ENCODE results near the gene ADGRL3. TPM values are rescaled to one million over a fixed set of nuclear protein-coding genes. Genes with fewer than 3 reads are reported as not detected.

Gene ADGRL3
- total RNA-seq, 1 donor from 2014 or later = 3.0 TPM

GRCh38 chr4:61864286-61864685 is 664.2 kb downstream of the ADGRL3 start:
- intact Hi-C loops (cut with DNase I) = no loop called here
- no peak for DNase-seq
- no peak for ATAC-seq (ENCODE audit: poor library complexity)

- intact Hi-C loops (cut with DNase I) = no loop called here
- no peak for ATAC-seq (ENCODE audit: poor library complexity)
Measured at GRCh38 chr4:61866378-61867030, 666.4 kb downstream of the ADGRL3 start.

GRCh38 chr4:61872983-61873382 is 672.9 kb downstream of the ADGRL3 start:
- intact Hi-C loops (cut with DNase I) = no loop called here
- no peak for DNase-seq

More at GRCh38 chr4:61866378-61867030, 666.4 kb downstream of the ADGRL3 start:
- no peak for DNase-seq

GRCh38 chr4:61877266-61877665 is 677.1 kb downstream of the ADGRL3 start:
- intact Hi-C loops (cut with DNase I) = no loop called here
- DNase-seq (no peak), ATAC-seq (ENCODE audit: poor library complexity) (no peak)

More at GRCh38 chr4:61872983-61873382, 672.9 kb downstream of the ADGRL3 start:
- no peak for ATAC-seq (ENCODE audit: poor library complexity)

GRCh38 chr4:61877893-61878292 is 677.8 kb downstream of the ADGRL3 start:
- intact Hi-C loops (cut with DNase I) = no loop called here
- ATAC-seq (ENCODE audit: poor library complexity) = no peak

GRCh38 chr4:61882381-61882780 is 682.3 kb downstream of the ADGRL3 start:
- intact Hi-C loops (cut with DNase I) = no loop called here
- DNase-seq (no peak), ATAC-seq (ENCODE audit: poor library complexity) (no peak)

More at GRCh38 chr4:61877893-61878292, 677.8 kb downstream of the ADGRL3 start:
- no peak for DNase-seq

GRCh38 chr4:61886131-61886530 is 686.0 kb downstream of the ADGRL3 start:
- intact Hi-C loops (cut with DNase I) = no loop called here
- DNase-seq = no peak
- ATAC-seq (ENCODE audit: poor library complexity) = no peak

GRCh38 chr4:61889117-61889516 is 689.0 kb downstream of the ADGRL3 start:
- intact Hi-C loops (cut with DNase I) = no loop called here
- DNase-seq (no peak), ATAC-seq (ENCODE audit: poor library complexity) (no peak)

GRCh38 chr4:61890321-61890720 is 690.2 kb downstream of the ADGRL3 start:
- no peak for ATAC-seq (ENCODE audit: poor library complexity)
- DNase-seq = no peak
- intact Hi-C loops (cut with DNase I) = no loop called here

GRCh38 chr4:61891953-61892352 is 691.8 kb downstream of the ADGRL3 start:
- intact Hi-C loops (cut with DNase I) = no loop called here
- ATAC-seq (ENCODE audit: poor library complexity) (no peak), DNase-seq (no peak)

- intact Hi-C loops (cut with DNase I) = no loop called here
- no peak for ATAC-seq (ENCODE audit: poor library complexity)
- DNase-seq = no peak
Measured at GRCh38 chr4:61896634-61897033, 696.5 kb downstream of the ADGRL3 start.

GRCh38 chr4:61909031-61909430 is 708.9 kb downstream of the ADGRL3 start:
- ATAC-seq (ENCODE audit: poor library complexity) (no peak), DNase-seq (no peak)
- intact Hi-C loops (cut with DNase I) = no loop called here

GRCh38 chr4:61911313-61911756 is 711.2 kb downstream of the ADGRL3 start:
- DNase-seq (no peak), ATAC-seq (ENCODE audit: poor library complexity) (no peak)
- intact Hi-C loops (cut with DNase I) = no loop called here

GRCh38 chr4:61913619-61914018 is 713.5 kb downstream of the ADGRL3 start:
- intact Hi-C loops (cut with DNase I) = no loop called here
- ATAC-seq (ENCODE audit: poor library complexity) (no peak), DNase-seq (no peak)

GRCh38 chr4:61915501-61915900 is 715.4 kb downstream of the ADGRL3 start:
- ATAC-seq (ENCODE audit: poor library complexity) = no peak
- DNase-seq = no peak
- intact Hi-C loops (cut with DNase I) = no loop called here

GRCh38 chr4:61918507-61918906 is 718.4 kb downstream of the ADGRL3 start:
- intact Hi-C loops (cut with DNase I) = no loop called here
- ATAC-seq (ENCODE audit: poor library complexity) (no peak), DNase-seq (no peak)

- DNase-seq (no peak), ATAC-seq (ENCODE audit: poor library complexity) (no peak)
- intact Hi-C loops (cut with DNase I) = no loop called here
Measured at GRCh38 chr4:61918987-61919386, 718.9 kb downstream of the ADGRL3 start.

GRCh38 chr4:61919561-61919960 is 719.4 kb downstream of the ADGRL3 start:
- no peak for DNase-seq
- ATAC-seq (ENCODE audit: poor library complexity) = no peak
- intact Hi-C loops (cut with DNase I) = no loop called here

GRCh38 chr4:61921920-61922319 is 721.8 kb downstream of the ADGRL3 start:
- intact Hi-C loops (cut with DNase I) = no loop called here
- ATAC-seq (ENCODE audit: poor library complexity) (no peak), DNase-seq (no peak)

GRCh38 chr4:61922766-61923165 is 722.6 kb downstream of the ADGRL3 start:
- intact Hi-C loops (cut with DNase I) = no loop called here
- DNase-seq = no peak
- no peak for ATAC-seq (ENCODE audit: poor library complexity)

GRCh38 chr4:61923179-61923578 is 723.1 kb downstream of the ADGRL3 start:
- intact Hi-C loops (cut with DNase I) = no loop called here
- DNase-seq = no peak

More at GRCh38 chr4:61923179-61923578, 723.1 kb downstream of the ADGRL3 start:
- ATAC-seq (ENCODE audit: poor library complexity) = no peak

Measured in Right ventricle myocardium superior (tissue), 1 donor.